HG03558 (cell line): Measurements from ENCODE around the gene CABCOCO1.

Experiments used
- ATAC-seq: cut with Tn5 transposase; IDR thresholded peaks from one replicate; pipeline ENCODE4 v1.9.1; 2021; ENCODE audit warnings: moderate number of reproducible peaks; ENCODE audit not compliant: unreplicated experiment; ENCODE audit errors: extremely low read depth

The CABCOCO1 gene

GRCh38 chr10:61804414-61804813, 141.7 kb downstream of the CABCOCO1 start:
- ATAC-seq: no peak

GRCh38 chr10:61805091-61805490, 142.4 kb downstream of the CABCOCO1 start:
- ATAC-seq: no peak

DNA sequence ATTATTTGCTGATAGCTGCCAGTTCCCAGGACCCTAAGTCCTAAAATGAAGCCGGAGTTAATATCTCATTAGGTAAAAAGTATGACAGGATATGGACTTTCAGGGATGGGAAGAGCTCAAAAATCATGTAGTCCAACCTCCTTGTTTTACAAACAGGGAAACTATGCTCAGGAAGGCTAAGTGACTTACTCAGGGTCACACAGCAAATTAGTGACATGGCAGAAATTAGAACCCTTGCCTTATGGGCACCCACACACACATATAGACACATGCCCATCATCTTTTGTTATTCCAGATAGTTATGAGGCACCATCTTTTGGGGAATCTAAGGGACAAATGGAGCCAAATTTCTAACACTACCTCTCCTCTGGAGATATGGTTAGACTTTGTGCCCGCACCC, 147.5 kb downstream of the CABCOCO1 start:
- no peak for ATAC-seq

GRCh38 chr10:61812052-61812721, 149.5 kb downstream of the CABCOCO1 start:
- no peak for ATAC-seq

DNA sequence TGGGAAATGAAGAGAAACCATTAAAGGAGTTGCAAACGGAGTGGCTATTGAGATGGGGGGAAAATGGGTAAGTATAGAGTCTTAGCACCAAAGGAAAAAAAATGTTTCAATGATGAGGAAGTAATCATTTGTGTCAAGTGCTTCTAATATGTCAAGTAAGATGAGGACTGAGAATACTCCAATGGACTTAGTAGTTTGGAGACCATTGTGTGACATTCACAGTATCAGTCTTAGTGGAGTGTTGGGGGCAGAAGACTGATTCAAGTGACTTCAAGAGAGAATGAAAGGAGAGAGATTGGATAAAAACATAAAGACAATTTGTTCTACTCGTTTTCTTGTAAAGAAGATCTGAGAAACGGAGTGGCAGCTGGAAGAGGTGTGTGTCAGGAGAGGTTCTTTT, 150.2 kb downstream of the CABCOCO1 start:
- no peak for ATAC-seq

DNA sequence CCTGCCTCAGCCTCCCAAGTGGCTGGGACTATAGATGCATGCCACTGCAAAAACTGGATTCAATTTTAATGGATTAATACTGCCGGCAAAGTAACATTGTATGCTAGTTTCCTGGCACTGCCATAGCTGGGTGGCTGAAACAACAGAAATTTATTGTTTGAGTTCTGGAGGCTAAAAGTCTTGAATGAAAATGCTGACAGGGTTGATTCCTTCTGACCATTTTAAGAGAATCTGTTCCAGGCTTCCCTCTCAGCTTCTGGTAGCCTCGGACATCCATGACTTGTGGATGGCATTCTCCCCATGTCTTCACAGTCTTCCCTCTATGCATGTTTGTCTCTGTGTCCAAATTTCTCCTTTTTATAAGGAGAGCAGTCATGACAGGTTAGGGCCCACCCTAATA, 151.4 kb downstream of the CABCOCO1 start:
- ATAC-seq: no peak

DNA sequence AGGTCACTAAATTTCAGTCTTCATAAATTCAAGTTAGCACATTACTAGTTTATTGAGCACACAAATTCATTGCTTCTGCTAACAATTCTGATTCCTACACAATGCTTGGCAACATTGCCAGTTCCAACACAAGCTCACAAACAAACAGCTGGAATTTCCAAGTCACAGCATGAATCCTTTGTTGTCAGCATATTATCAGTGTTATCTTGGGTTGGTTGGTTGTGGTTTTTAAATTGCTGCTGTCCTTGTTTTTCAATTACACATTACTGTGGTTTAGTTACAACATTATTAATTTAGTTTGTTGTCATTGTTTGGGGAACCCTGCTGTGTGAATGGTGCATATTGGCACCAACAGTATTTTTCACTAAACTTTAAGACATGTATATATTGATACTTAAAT, 152.8 kb downstream of the CABCOCO1 start:
- no peak for ATAC-seq
